ENCODE measurements around the gene CD274.

The CD274 gene

DNA sequence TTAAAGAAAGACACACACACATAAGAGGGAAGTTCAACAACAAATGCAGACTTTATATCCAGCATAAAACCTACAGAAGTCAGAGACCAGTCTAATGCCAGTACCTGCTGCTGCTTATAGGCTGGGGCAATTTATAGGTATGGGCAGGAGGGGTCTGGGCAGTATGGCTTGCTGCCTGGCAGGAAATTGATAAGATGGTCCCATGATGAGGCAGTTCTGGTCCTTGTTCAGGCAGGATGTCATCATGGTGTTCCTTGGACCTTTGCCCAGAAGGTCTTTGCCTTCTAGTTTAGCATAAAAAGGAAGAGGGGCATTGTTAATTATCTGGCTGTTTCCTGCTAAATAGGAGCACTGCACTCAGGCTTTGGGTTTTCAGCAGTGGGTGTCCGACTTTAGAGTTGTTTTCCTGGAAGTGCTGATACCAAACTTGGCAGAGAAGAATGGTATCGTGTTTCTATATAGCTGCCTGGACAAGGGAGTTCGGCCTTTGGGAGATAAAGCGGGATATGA, 49.6 kb downstream of the CD274 start:
- no peak for DNase-seq (ENCODE audit: extremely low read depth, low read depth)
- TF ChIP-seq, protein P1, sequence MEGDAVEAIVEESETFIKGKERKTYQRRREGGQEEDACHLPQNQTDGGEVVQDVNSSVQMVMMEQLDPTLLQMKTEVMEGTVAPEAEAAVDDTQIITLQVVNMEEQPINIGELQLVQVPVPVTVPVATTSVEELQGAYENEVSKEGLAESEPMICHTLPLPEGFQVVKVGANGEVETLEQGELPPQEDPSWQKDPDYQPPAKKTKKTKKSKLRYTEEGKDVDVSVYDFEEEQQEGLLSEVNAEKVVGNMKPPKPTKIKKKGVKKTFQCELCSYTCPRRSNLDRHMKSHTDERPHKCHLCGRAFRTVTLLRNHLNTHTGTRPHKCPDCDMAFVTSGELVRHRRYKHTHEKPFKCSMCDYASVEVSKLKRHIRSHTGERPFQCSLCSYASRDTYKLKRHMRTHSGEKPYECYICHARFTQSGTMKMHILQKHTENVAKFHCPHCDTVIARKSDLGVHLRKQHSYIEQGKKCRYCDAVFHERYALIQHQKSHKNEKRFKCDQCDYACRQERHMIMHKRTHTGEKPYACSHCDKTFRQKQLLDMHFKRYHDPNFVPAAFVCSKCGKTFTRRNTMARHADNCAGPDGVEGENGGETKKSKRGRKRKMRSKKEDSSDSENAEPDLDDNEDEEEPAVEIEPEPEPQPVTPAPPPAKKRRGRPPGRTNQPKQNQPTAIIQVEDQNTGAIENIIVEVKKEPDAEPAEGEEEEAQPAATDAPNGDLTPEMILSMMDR (IDR thresholded peaks at IDR 0.05; ENCODE audit: low read depth, low read length) = no peak

DNA sequence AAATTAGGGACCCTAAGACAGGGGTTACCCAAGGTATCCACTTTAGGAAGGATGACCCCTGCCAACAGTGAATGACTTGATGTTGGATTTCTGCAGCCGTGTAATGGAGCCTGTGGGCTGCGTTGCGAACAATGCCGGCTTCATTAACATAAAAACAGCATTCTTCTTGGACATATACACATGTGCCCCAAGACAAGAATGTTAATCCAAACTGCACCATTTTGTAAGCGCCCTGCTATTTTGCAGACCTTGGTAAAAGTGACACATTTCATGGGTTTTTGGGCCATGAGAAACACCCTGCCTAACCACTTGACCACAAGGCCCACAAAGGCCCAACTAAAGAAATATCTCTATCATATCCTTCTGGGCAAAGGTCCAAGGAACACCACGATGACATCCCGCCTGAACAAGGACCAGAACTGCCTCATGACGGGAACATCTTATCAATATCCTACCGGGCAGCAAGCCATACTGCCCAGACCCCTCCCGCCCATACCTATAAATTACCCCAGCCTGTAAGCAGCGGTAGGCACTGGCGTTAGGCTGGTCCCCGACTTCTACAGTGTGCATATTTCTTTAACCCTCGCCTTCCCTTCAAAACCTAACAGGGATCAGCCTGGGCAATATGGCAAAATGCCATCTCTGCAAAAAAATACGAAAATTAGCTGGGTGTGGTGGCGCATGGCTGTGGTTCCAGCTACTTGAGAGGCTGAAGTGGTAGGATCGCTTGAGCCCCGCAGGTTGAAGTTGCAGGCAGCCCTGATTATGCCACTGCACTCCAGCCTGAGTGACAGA, 50.3 kb downstream of the CD274 start:
- TF ChIP-seq, protein P1 (IDR thresholded peaks at IDR 0.05; ENCODE audit: low read depth, low read length) = no peak
- DNase-seq (ENCODE audit: extremely low read depth, low read depth) = no peak

DNA sequence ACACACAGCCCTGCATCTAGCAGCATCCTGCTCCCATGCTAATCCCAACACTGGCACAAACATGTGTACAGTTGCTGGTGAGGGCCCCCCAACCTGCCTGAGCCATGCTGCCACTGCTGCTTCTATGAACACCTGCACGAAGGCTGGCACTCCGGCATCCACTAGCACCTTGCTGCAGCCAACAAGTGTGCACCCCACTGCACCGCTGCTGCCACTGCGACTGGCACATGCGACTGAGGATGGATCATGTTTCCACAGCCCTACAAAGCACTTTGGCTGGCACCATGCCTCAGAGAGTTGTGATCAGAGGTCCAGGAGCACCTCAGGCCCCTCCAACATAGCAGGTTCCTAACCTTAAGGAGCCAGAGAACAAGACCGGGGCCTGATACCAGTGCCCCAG, 52.2 kb downstream of the CD274 start:
- DNase-seq (ENCODE audit: extremely low read depth, low read depth) = no peak
- TF ChIP-seq, protein P1 (IDR thresholded peaks at IDR 0.05; ENCODE audit: low read depth, low read length) = no peak

DNA sequence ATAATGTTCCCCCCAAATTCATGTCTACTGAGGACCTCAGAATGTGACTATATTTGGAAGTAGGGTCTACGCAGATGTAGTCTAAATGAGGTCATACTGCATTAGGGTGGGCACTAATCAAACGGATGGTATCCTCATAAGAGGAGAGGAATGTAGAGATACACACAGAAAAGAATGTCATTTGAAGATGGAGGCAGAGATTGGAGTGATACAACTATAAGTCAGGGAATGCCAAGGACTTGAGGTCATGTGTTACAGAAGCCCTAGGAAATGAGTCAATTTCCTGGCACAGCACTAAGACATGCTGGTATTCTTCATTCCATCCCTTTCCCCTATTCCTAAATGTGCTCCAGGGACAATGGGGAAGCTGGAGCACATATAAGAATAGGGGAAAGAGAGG, 59.2 kb downstream of the CD274 start:
- DNase-seq (ENCODE audit: extremely low read depth, low read depth) = peak; percentile 60
- TF ChIP-seq, protein P1 (IDR thresholded peaks at IDR 0.05; ENCODE audit: low read depth, low read length) = no peak

DNA sequence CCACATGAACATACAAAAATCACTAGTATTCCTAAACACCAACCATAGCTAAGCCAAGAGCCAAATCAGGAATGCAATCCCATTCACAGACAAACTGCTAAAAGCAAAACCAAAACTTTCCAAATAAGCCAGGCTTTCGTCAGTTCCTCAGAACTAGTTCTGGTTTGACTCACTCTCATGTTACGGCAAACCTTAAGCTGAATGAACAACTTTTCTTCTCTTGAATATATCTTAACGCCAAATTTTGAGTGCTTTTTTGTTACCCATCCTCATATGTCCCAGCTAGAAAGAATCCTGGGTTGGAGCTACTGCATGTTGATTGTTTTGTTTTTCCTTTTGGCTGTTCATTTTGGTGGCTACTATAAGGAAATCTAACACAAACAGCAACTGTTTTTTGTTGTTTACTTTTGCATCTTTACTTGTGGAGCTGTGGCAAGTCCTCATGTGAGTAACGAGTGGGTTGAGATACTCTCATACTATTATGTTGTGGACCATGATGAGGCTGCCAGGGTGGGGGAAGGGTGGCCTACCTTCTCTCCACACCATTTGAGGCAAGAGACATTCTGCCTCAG, 60.1 kb downstream of the CD274 start, which contains the start of gene PDCD1LG2:
PDCD1LG2 (plus strand) TSS at position 172 of the 572 bp plus-strand sequence. CDS start 12,016 bp downstream, outside the sequence.
- TF ChIP-seq, protein P1 (IDR thresholded peaks at IDR 0.05; ENCODE audit: low read depth, low read length) = no peak
- no peak for DNase-seq (ENCODE audit: extremely low read depth, low read depth)

DNA sequence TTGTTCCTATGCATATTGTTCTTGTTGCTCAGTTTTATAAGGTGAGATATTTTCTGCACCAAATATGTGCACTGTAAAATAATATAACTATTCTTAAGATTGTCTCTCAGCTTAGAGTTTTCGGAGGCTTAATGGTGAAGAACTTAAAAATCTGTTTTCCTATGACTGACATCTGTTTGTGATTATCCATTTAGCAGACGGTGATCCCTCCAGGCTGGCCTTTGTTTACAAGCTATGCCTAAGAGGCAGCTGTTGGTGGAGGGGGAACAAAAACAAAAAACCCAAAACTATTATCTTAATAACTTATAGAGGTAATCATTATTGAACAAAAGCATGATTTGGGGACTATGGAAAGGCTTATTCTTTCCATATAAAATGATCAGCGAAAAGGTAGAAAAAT, 60.6 kb downstream of the CD274 start:
- no peak for DNase-seq (ENCODE audit: extremely low read depth, low read depth)
- TF ChIP-seq, protein P1 (IDR thresholded peaks at IDR 0.05; ENCODE audit: low read depth, low read length) = no peak

DNA sequence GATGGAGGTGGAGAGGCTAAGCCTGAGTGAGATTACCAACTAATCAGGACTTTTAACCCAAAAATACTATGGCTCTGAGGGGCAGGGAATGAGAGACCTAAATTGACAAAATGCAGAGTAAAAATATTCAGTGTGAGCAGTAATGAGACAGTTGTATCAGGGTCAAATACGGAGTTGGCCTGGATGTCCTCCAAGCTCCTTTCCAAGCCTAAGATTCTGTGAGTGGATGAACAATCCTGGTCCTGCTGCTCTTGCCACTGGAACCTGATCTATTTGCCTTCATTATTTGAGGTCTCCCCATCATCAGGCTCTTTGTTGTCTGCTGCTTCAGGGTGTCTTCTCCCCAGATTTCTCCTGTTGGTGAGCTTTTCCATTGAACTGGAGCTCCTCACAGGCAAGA, 61.1 kb downstream of the CD274 start:
- TF ChIP-seq, protein P1 (IDR thresholded peaks at IDR 0.05; ENCODE audit: low read depth, low read length) = no peak
- DNase-seq (ENCODE audit: extremely low read depth, low read depth) = no peak
